Adrenal gland (tissue), 12 donors: ENCODE results near the gene PCSK4. TPM values are rescaled to one million over a fixed set of nuclear protein-coding genes. Genes with fewer than 3 reads are reported as not detected.

Experiments
- DNase-seq, 7 donors: peaks; one replicate each; pipeline ENCODE4 v3.0.0-alpha.2; 2019 to 2020
- H3K27ac ChIP-seq, 5 donors: fragments of 200-600 bp; sonication (generic) in 4 of 5; 1 replicate in 3 of 5; 2 replicates in 2 of 5; pipeline versions ENCODE4 v1.5.1 to v1.8.0; 2016 to 2020; ENCODE audit warnings: mild to moderate bottlenecking in 1 of 5
- H3K27me3 ChIP-seq: fragments of 200-600 bp; 2 replicates; pipeline ENCODE4 v1.8.0; 2021
- H3K36me3 ChIP-seq, 2 donors: fragments of 200-600 bp; replicated peaks in 1 of 2; 1 replicate in 1 of 2; 2 replicates in 1 of 2; pipeline versions ENCODE4 v1.5.1 to v1.8.0; 2018 to 2022
- H3K4me1 ChIP-seq, 2 donors: fragments of 200-600 bp; replicated peaks in 1 of 2; 1 replicate in 1 of 2; 2 replicates in 1 of 2; pipeline versions ENCODE4 v1.5.1 to v1.8.0; 2018 to 2021
- H3K4me3 ChIP-seq, 4 donors: fragments of 200-600 bp; sonication (generic) in 3 of 4; one replicate each; pipeline ENCODE4 v1.5.1; 2016 to 2018
- H3K9me3 ChIP-seq, 3 donors: fragments of 200-600 bp; sonication (generic) in 1 of 3; replicated peaks in 1 of 3; 1 replicate in 2 of 3; 2 replicates in 1 of 3; pipeline versions ENCODE4 v1.5.1 to v1.8.0; 2016 to 2021
- CTCF ChIP-seq, 6 experiments: fragments of 450-650 bp in 4 of 6; fragments of 200-600 bp in 2 of 6; sonication (generic) in 1 of 6; IDR thresholded peaks; 1 replicate in 5 of 6; 2 replicates in 1 of 6; pipeline versions ENCODE4 v1.5.1 to v1.8.0; 2016 to 2021; ENCODE audit warnings: antibody characterized with exemption in 6 of 6, mild to moderate bottlenecking in 2 of 6, moderate library complexity in 1 of 6
- POLR2A ChIP-seq, 2 donors: fragments of 450-650 bp; IDR thresholded peaks; one replicate each; pipeline ENCODE4 v1.6.1; 2017; ENCODE audit warnings: antibody characterized with exemption in 2 of 2, mild to moderate bottlenecking in 2 of 2, moderate library complexity in 1 of 2
- WGBS, 4 donors: extraction: QIAGEN DNeasy Blood & Tissue Kit in 2 of 4; methylation state at CpG; one replicate each; pipeline versions ENCODE4 v1.1.5 to v1.1.7; 2013 to 2017; 5-methylcytosine and 5-hydroxymethylcytosine counted together
- intact Hi-C, 2 donors: fragments of 100-400 bp; cut with DNase I; formaldehyde crosslinking; loops; one replicate each; pipeline versions ENCODE4 v1.14.1 to v1.15.0; 2022 to 2023
- polyA plus RNA-seq, 3 donors: library from polyadenylated mRNA; stranded (reverse); fragments of 200-250 nt in 2 of 3; fragments of 350-450 nt in 1 of 3; fragmentation: Illumina TruSeq in 1 of 3; extraction: RNeasy Lipid Tissue Mini Kit (QIAGEN cat#74804) in 1 of 3; gene quantifications; one replicate each; pipeline ENCODE4 v1.2.3, GENCODE V29; 2013 to 2014
- total RNA-seq, 9 donors: library from RNA; depleted of rRNA in 4 of 9; stranded (reverse); fragments of >200 nt in 4 of 9; fragments of 120-200 nt in 1 of 9; fragmentation: NEBNext Ultra II Directional in 1 of 9; extraction: Animal tissue kit (Norgen Biotek cat#: 25700) in 1 of 9; gene quantifications; one replicate each; pipeline versions ENCODE4 v1.1.0 to v1.2.4, GENCODE V29; 2013 to 2023
- donor health status: healthy with polysubstance abuse.
- donor health status: Bipolar disorder and iron deficiency.
- donor health status: DM: yes; HTN: yes; CAD: no.
- donor health status: DM: no; HTN: no; CAD: no.
- donor health status: DM: no; HTN: no; CAD: no.
- donor health status: DM: yes; HTN: yes; CAD: no.

The PCSK4 gene
- total and polyA plus RNA-seq, 12 donors, result 1.2 to 29.7 (median 4.8) TPM

GRCh38 chr19:1497578-1498235 is 7.6 kb upstream of the PCSK4 start:
- no peak for TF ChIP-seq POLR2A (IDR thresholded peaks at IDR 0.05)
- TF ChIP-seq CTCF (IDR thresholded peaks at IDR 0.05), result no peak
- DNase-seq, result no peak
- Histone ChIP-seq H3K27ac (no peak overlapping the region), H3K9me3 (no peaks in the 10 kb centered on the region), H3K4me3 (no peak overlapping the region), H3K4me1 (peaks cover 6 to 11% of the 10 kb centered on the region in 2 donors), H3K27me3 (no peaks in the 10 kb centered on the region), H3K36me3 (no peaks in the 10 kb centered on the region)
- 85 to 91% (median 87%) methylated on average over 4 to 25 of the region's 25 CpGs for WGBS, 4 donors
- intact Hi-C loops, result no loop called here

- no peaks in the 10 kb centered on the region for H3K9me3 ChIP-seq
- TF ChIP-seq CTCF (IDR thresholded peaks at IDR 0.05) (no peak), POLR2A (IDR thresholded peaks at IDR 0.05) (no peak)
- H3K27me3 ChIP-seq, result no peaks in the 10 kb centered on the region
- no peak for DNase-seq
- intact Hi-C loops, result no loop called here
- H3K36me3 ChIP-seq, result no peaks in the 10 kb centered on the region
- peaks cover 14 to 19% of the 10 kb centered on the region in 2 donors for H3K4me1 ChIP-seq
- no peak overlapping the region for H3K4me3 ChIP-seq
- H3K27ac ChIP-seq, result no peak overlapping the region
- 77 to 82% (median 81%) methylated on average over 18 to 39 of the region's 39 CpGs for WGBS, 4 donors
These were observed 6.8 kb upstream of the PCSK4 start for GRCh38 chr19:1496714-1497577.

GRCh38 chr19:1495799-1496713 is 5.9 kb upstream of the PCSK4 start:
- WGBS, 4 donors, result 84 to 91% (median 87%) methylated on average over 23 to 40 of the region's 40 CpGs
- H3K36me3 ChIP-seq, result no peaks in the 10 kb centered on the region
- DNase-seq, result no peak
- H3K4me1 ChIP-seq, result peaks cover 23 to 25% of the 10 kb centered on the region in 2 donors
- no peak overlapping the region for H3K27ac ChIP-seq
- no peaks in the 10 kb centered on the region for H3K27me3 ChIP-seq
- TF ChIP-seq POLR2A (IDR thresholded peaks at IDR 0.05) (no peak), CTCF (IDR thresholded peaks at IDR 0.05) (no peak)
- H3K9me3 ChIP-seq, result no peaks in the 10 kb centered on the region
- no peak overlapping the region for H3K4me3 ChIP-seq
- intact Hi-C loops, result no loop called here
